ENCODE data around the gene CSHL1. TPM values are rescaled to one million over a fixed set of nuclear protein-coding genes. Genes with fewer than 3 reads are reported as not detected.
"Not testable (repeated sequence)": the region's sequence is repeated elsewhere in the genome, so short reads cannot be mapped to it uniquely, and the experiment has no call there.

Gene CSHL1
- total and polyA plus RNA-seq, 9 of the 15 experiments (the other 6 are each of a cell fraction or from before 2014, with no cell fraction given): not detected

DNA sequence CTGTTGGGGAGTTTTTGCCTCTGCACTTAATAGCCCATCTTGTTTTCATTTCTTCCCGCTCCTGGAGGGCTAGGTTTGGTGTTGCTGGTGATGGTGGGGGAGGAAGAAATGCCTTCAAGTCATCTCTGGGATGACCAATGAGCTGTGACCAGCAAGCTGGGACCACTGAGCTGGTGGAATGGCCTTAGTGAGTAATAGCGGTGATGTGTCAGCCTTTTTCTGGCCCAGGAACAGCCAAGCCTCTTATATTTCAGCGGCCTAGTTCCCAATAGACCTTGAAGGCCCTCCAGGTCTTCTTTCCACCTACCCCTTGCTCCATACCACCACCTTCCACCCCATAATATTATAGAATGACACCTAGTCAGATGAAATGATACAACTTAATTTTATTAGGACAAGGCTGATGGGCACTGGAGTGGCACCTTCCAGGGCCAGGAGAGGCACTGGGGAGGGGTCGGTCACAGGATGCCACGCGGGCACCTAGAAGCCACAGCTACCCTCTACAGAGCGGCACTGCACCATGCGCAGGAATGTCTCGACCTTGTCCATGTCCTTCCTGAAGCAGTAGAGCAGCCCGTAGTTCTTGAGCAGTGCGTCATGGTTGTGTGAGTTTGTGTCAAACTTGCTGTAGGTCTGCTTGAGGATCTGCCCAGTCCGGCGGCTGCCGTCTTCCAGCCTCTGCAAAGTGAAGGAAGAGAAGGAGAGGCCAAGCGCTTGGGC is 39.3 kb downstream of the CSHL1 start:
- intact Hi-C loops (cut with micrococcal nuclease); H3K27me3 ChIP-seq (ENCODE audit: control insufficient read depth in 2 of 2, insufficient read depth in 2 of 2, low read length in 2 of 2); POLR2A ChIA-PET; H3K36me3 ChIP-seq (ENCODE audit: control insufficient read depth, insufficient read depth, low read length); H3K4me1 ChIP-seq (replicated peaks in 1 of 2; ENCODE audit: control insufficient read depth in 2 of 2, insufficient read depth in 2 of 2, low read length in 2 of 2); H4K20me1 ChIP-seq (replicated peaks; ENCODE audit: control insufficient read depth, insufficient read depth, low read length); H3K4me2 ChIP-seq (ENCODE audit: insufficient read depth, low read length); H3K79me2 ChIP-seq (ENCODE audit: control insufficient read depth, insufficient read depth, low read length); CTCF ChIA-PET (ENCODE audit: low intra/inter-chr PET ratio); H3K9ac ChIP-seq (ENCODE audit: insufficient read depth in 1 of 2, low read depth in 2 of 2, low read length in 2 of 2); H3K27ac ChIP-seq (ENCODE audit: extremely low read depth, low read depth, low read length); ATAC-seq; FAIRE-seq; H2AFZ ChIP-seq (ENCODE audit: low read depth, low read length); DNase-seq (ENCODE audit: extremely low read depth in 1 of 4, low spot score in 3 of 4); H3K4me3 ChIP-seq; H3K9me1 ChIP-seq (ENCODE audit: control insufficient read depth, insufficient read depth, low read length); H3K9me3 ChIP-seq (replicated peaks; ENCODE audit: control insufficient read depth, insufficient read depth, low read depth, low read length); BruUV-seq (replicated peaks); in situ Hi-C loops (cut with MboI): not testable (repeated sequence)
- WGBS (ENCODE audit: insufficient coverage, low coverage, missing lambda C conversion rate): 61% methylated on average over 9 of the region's 15 CpGs

DNA sequence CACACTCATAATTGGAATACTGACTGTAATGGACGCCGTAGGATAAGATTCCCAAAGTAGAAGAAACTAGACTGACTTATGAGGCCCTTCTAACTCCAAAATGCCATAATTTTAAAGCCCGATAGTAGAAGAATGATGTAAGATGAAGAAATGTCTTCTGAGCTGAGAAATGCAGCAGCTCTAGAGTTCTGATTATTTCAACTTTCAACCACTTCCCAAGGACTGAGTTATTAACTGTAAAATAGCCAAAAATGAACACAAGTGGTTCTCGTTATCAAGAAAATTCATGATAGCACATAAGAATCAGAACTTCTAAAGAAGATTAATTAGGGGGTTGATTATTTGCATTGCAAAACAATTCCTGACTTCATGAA is 40.8 kb downstream of the CSHL1 start:
- H2AFZ ChIP-seq (ENCODE audit: low read depth, low read length); H3K9me3 ChIP-seq (replicated peaks; ENCODE audit: control insufficient read depth, insufficient read depth, low read depth, low read length); H4K20me1 ChIP-seq (replicated peaks; ENCODE audit: control insufficient read depth, insufficient read depth, low read length); FAIRE-seq; H3K27me3 ChIP-seq (ENCODE audit: control insufficient read depth in 2 of 2, insufficient read depth in 2 of 2, low read length in 2 of 2); intact Hi-C loops (cut with micrococcal nuclease); DNase-seq (ENCODE audit: extremely low read depth in 1 of 4, low spot score in 3 of 4); H3K4me3 ChIP-seq; H3K9ac ChIP-seq (ENCODE audit: insufficient read depth in 1 of 2, low read depth in 2 of 2, low read length in 2 of 2); BruUV-seq (replicated peaks); H3K9me1 ChIP-seq (ENCODE audit: control insufficient read depth, insufficient read depth, low read length); H3K4me2 ChIP-seq (ENCODE audit: insufficient read depth, low read length); H3K79me2 ChIP-seq (ENCODE audit: control insufficient read depth, insufficient read depth, low read length); CTCF ChIA-PET (ENCODE audit: low intra/inter-chr PET ratio); H3K36me3 ChIP-seq (ENCODE audit: control insufficient read depth, insufficient read depth, low read length); H3K4me1 ChIP-seq (replicated peaks in 1 of 2; ENCODE audit: control insufficient read depth in 2 of 2, insufficient read depth in 2 of 2, low read length in 2 of 2); H3K27ac ChIP-seq (ENCODE audit: extremely low read depth, low read depth, low read length); in situ Hi-C loops (cut with MboI); TF ChIP-seq NR2C2 (CRISPR knock-in tag; IDR thresholded peaks at IDR 0.05): not testable (repeated sequence)
- ATAC-seq: 0 out of 3 replicates have a peak, but pooled peaks have one; percentile 18
- WGBS (ENCODE audit: insufficient coverage, low coverage, missing lambda C conversion rate): 42% methylated on average over 4 of the region's 4 CpGs
- POLR2A ChIA-PET: interaction anchor here (1.1 to 1.3 kb wide), 2 partner anchors 10 to 19 kb away, joined by 3 to 5 read pairs; no protein-coding TSS in a partner anchor
- TF ChIP-seq CEBPG (CRISPR knock-in tag; IDR thresholded peaks at IDR 0.05) (0 out of 2 replicates have a peak, but pooled peaks have one; percentile 22), CEBPG (tag; conservative IDR thresholded peaks at IDR 0.05 in 1 of 2, IDR thresholded peaks at IDR 0.05 in 1 of 2) (peak in 1 of 2 experiments; percentile 91; a peak in 2 of 4 replicates), NR2C2 (tag; IDR thresholded peaks at IDR 0.05) (peak; percentile 31; the same call in 1 of the 2 replicates), ZNF584 (CRISPR knock-in tag; IDR thresholded peaks at IDR 0.05; ENCODE audit: low read depth) (0 out of 2 replicates have a peak, but pooled peaks have one; percentile 49)
- TF ChIP-seq, protein P1, sequence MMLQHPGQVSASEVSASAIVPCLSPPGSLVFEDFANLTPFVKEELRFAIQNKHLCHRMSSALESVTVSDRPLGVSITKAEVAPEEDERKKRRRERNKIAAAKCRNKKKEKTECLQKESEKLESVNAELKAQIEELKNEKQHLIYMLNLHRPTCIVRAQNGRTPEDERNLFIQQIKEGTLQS (IDR thresholded peaks at IDR 0.05): peak; percentile 36; the same call in 1 of the 2 replicates
- TF ChIP-seq, protein P1 (CRISPR knock-in tag; conservative IDR thresholded peaks at IDR 0.05): not testable (repeated sequence)
- TF ChIP-seq, protein P2, sequence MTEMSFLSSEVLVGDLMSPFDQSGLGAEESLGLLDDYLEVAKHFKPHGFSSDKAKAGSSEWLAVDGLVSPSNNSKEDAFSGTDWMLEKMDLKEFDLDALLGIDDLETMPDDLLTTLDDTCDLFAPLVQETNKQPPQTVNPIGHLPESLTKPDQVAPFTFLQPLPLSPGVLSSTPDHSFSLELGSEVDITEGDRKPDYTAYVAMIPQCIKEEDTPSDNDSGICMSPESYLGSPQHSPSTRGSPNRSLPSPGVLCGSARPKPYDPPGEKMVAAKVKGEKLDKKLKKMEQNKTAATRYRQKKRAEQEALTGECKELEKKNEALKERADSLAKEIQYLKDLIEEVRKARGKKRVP (CRISPR knock-in tag; IDR thresholded peaks at IDR 0.05): 0 out of 2 replicates have a peak, but pooled peaks have one; percentile 43

Data from K562 (cell line).